ENCODE data around the gene SLC6A19. TPM values are rescaled to one million over a fixed set of nuclear protein-coding genes. Genes with fewer than 3 reads are reported as not detected.

Gene SLC6A19
- total and polyA plus RNA-seq, 2 of the 13 experiments (the other 11 are each of a cell fraction or from before 2014, with no cell fraction given): 0.02 TPM; not detected in 1

DNA sequence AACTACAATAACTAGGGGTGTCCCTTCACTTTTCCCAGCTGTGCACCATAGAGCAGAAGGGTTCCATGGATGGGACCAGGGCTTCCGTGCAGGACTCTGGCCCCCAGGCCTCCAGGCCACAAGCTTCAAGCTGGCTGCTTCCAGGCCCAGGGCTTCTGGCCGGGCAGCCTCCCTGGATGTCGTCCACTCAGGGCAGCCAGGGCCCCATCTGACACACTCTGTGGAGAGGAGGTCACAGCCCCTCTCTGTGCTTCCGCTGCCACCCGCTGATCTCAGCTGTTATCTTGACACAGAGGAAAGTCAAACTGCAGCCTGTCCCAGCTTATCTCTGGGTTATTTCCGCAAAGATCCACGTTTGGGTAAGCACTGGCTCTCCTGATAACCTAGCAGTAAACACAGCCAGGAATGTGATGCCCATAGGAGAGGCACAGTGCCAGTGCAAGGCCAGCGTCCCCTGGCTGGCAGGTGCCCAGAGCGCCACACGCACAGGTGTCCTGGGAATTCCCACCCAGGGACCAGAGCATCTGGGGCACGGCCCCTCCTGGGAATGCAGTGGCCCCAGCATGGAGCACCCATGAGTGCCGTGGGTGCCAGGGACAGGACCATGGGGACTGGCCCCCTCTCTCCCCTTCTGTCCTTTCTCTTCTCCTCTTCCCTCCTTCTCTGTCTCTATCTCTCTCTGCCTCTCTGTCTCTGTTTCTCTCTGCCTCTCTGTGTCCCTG lies 15.6 kb upstream of the SLC6A19 start (continued):
- TF ChIP-seq, protein P1, sequence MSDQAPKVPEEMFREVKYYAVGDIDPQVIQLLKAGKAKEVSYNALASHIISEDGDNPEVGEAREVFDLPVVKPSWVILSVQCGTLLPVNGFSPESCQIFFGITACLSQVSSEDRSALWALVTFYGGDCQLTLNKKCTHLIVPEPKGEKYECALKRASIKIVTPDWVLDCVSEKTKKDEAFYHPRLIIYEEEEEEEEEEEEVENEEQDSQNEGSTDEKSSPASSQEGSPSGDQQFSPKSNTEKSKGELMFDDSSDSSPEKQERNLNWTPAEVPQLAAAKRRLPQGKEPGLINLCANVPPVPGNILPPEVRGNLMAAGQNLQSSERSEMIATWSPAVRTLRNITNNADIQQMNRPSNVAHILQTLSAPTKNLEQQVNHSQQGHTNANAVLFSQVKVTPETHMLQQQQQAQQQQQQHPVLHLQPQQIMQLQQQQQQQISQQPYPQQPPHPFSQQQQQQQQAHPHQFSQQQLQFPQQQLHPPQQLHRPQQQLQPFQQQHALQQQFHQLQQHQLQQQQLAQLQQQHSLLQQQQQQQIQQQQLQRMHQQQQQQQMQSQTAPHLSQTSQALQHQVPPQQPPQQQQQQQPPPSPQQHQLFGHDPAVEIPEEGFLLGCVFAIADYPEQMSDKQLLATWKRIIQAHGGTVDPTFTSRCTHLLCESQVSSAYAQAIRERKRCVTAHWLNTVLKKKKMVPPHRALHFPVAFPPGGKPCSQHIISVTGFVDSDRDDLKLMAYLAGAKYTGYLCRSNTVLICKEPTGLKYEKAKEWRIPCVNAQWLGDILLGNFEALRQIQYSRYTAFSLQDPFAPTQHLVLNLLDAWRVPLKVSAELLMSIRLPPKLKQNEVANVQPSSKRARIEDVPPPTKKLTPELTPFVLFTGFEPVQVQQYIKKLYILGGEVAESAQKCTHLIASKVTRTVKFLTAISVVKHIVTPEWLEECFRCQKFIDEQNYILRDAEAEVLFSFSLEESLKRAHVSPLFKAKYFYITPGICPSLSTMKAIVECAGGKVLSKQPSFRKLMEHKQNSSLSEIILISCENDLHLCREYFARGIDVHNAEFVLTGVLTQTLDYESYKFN (CRISPR knock-in tag; conservative IDR thresholded peaks at IDR 0.05): peak; percentile 87
- TF ChIP-seq SOX5 (CRISPR knock-in tag; IDR thresholded peaks at IDR 0.05; ENCODE audit: borderline replicate concordance): peak; percentile 77
- peak; percentile 57; the same call in 1 of the 2 replicates for TF ChIP-seq ZNF788 (CRISPR knock-in tag; IDR thresholded peaks at IDR 0.05; ENCODE audit: borderline replicate concordance)
- peak; percentile 30 for TF ChIP-seq AGO2 (optimal IDR thresholded peaks at IDR 0.05; ENCODE audit: low read depth, low read length)
- TF ChIP-seq, protein P2, sequence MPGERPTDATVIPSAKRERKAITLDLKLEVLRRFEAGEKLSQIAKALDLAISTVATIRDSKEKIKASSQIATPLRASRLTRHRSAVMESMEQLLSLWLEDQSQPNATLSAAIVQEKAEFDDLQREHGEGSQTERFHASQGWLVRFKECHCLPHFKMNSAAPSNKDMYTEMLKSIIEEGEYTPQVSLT (CRISPR knock-in tag; IDR thresholded peaks at IDR 0.05; ENCODE audit: borderline replicate concordance, low read depth): no peak
- TF ChIP-seq POLR2G (IDR thresholded peaks at IDR 0.05; ENCODE audit: low read depth, low read length): peak; percentile 71
- TF ChIP-seq ZBTB40 (IDR thresholded peaks at IDR 0.05): no peak
- TF ChIP-seq ZBTB40 (CRISPR knock-in tag; IDR thresholded peaks at IDR 0.05): 0 out of 2 replicates have a peak, but pooled peaks have one; percentile 14
- no peak for TF ChIP-seq ZNF253 (CRISPR knock-in tag; IDR thresholded peaks at IDR 0.05; ENCODE audit: borderline replicate concordance)
- 0 out of 2 replicates have a peak, but pooled peaks have one; percentile 20 for TF ChIP-seq KDM1A (CRISPR knock-in tag; IDR thresholded peaks at IDR 0.05)
- TF ChIP-seq, protein P3, sequence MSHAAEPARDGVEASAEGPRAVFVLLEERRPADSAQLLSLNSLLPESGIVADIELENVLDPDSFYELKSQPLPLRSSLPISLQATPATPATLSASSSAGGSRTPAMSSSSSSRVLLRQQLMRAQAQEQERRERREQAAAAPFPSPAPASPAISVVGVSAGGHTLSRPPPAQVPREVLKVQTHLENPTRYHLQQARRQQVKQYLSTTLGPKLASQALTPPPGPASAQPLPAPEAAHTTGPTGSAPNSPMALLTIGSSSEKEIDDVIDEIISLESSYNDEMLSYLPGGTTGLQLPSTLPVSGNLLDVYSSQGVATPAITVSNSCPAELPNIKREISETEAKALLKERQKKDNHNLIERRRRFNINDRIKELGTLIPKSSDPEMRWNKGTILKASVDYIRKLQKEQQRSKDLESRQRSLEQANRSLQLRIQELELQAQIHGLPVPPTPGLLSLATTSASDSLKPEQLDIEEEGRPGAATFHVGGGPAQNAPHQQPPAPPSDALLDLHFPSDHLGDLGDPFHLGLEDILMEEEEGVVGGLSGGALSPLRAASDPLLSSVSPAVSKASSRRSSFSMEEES (CRISPR knock-in tag; IDR thresholded peaks at IDR 0.05): peak; percentile 72; the same call in 1 of the 2 replicates
- peak; percentile 74; the same call in 1 of the 2 replicates for TF ChIP-seq ARNT2 (CRISPR knock-in tag; IDR thresholded peaks at IDR 0.05; ENCODE audit: low read depth)
- TF ChIP-seq ZNF761 (CRISPR knock-in tag; conservative IDR thresholded peaks at IDR 0.05): 0 out of 2 replicates have a peak, but pooled peaks have one; percentile 26
- TF ChIP-seq MTA3 (CRISPR knock-in tag; IDR thresholded peaks at IDR 0.05): no peak

Data from HepG2 (cell line).